ENCODE measurements around the gene OR2D2.
"Not testable (repeated sequence)": the region's sequence is repeated elsewhere in the genome, so short reads cannot be mapped to it uniquely, and the experiment has no call there.

OR2D2 gene

DNA sequence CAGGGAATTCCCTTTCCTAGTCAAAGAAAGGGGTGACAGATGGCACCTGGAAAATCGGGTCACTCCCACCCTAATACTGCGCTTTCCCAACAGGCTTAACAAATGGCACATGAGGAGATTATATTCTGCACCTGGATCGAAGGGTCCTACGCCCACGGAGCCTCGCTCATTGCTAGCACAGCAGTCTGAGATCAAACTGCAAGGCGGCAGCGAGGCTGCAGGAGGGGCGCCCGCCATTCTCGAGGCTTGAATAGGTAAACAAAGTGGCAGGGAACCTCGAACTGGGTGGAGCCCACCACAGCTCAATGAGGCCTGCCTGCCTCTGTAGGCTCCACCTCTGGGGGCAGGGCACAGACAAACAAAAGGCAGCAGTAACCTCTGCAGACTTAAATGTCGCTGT is 12.5 kb upstream of the OR2D2 start:
- H3K4me3 Mint-ChIP-seq; DNase-seq; H3K36me3 Mint-ChIP-seq; H3K4me1 Mint-ChIP-seq; ATAC-seq (replicated peaks); H3K9me3 Mint-ChIP-seq; H3K27ac Mint-ChIP-seq: not testable (repeated sequence)
- peaks cover 12 to 20% of the 10 kb centered on the region in 2 donors for H3K27me3 Mint-ChIP-seq

DNA sequence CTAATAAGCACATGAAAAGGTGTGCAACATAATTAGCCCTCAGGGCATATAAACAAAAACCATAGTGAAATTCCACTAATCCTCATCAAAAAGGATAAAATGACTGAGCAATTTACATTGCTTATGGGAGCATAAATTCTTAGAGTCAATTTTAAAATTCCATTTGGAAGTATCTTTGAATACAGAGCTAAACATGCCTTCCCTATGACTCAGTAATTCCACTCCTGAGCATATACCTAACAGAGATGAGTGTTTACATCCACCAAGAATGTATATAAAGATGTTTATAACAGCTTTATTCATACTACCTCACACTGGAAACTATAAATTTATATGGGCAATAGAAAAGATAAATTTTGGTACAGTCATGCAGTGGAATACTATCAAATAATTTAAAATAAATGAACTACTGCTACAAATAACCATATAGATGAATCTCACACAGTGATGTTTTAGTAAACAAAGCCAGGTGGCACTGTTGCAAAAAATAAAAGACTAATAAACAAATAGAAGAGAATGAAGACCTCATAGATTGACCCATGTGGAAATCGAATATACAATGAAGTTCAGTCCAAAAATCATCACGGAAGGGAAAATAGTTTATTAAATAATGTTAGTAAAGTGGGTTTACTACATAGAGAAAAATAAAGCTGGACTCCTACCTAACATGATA is 8.2 kb upstream of the OR2D2 start:
- H3K4me1 Mint-ChIP-seq = peaks cover 0 to under 1% of the 10 kb centered on the region in 2 donors
- no peak for DNase-seq

DNA sequence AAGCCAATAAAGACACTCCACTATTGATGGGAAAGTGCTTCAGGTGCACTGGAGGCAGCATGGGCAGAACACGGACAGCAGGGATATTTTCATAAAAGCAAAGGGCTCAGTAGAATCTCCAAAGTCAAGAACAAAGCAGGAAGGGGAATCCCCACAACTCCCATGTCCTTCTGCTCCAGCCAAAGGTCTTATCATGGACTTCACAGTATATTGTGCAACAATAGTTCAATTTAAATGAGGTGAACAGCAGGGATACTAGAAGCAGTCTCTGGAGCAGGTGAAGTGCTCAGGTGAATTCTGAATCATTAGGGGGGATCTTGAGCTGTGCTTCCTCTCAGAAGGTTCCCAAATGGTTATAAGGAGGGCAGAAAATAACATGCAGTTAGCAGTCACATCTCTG is 6.6 kb upstream of the OR2D2 start:
- DNase-seq = no peak
- H3K36me3 Mint-ChIP-seq = no peaks in the 10 kb centered on the region
- no peaks in the 10 kb centered on the region for H3K9me3 Mint-ChIP-seq
- peaks cover 0 to 12% of the 10 kb centered on the region in 2 donors for H3K4me1 Mint-ChIP-seq
- H3K4me3 Mint-ChIP-seq = no peak overlapping the region
- no peak for ATAC-seq (replicated peaks)
- H3K27me3 Mint-ChIP-seq = peaks cover 30 to 36% of the 10 kb centered on the region in 2 donors
- H3K27ac Mint-ChIP-seq = no peak overlapping the region

More for the DNA sequence above, 8.2 kb upstream of the OR2D2 start:
- peaks cover 29 to 36% of the 10 kb centered on the region in 2 donors for H3K27me3 Mint-ChIP-seq
- H3K4me3 Mint-ChIP-seq = no peak overlapping the region
- no peaks in the 10 kb centered on the region for H3K36me3 Mint-ChIP-seq
- no peak for ATAC-seq (replicated peaks)
- H3K9me3 Mint-ChIP-seq = no peaks in the 10 kb centered on the region
- no peak overlapping the region for H3K27ac Mint-ChIP-seq

DNA sequence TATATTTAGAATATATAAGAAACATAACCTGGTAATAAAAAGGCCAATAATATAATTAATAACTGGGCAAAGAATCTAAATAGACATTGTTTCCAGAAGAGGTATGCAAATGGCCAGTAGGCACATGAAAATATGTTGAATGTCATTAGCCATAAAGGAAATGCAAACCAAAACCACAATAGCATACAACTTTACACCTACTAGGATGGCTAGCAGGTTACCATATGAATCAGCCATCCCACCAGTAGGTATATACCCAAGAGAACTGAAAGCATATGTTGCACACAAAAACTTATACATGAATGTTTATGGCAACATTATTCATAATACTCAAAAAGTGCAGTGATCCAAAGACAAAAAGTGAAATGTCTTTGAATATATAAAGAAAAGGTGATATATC is 2.7 kb upstream of the OR2D2 start:
- peaks cover 0 to 12% of the 10 kb centered on the region in 2 donors for H3K4me1 Mint-ChIP-seq

DNA sequence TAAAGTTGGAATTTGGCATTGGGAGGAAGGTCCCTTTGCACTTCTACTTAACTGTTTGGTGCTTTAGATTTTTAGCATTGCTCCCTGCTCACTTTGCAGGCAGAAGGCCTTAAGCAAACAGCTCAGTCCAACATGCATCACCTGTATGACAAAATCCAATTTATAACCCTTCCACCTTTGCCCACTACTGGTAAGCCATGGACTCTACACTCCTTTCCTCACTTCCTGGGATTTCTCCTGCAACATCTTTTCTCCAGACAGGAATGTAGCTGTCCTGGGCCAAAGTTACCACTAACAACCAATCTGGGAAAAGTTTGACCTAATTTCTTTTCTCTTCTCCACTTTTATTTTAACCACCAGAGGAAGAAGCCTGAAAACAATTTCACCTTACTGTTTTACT is 1.8 kb upstream of the OR2D2 start:
- Mint-ChIP-seq H3K4me1 (peaks cover 0 to 12% of the 10 kb centered on the region in 2 donors), H3K4me3 (no peak overlapping the region), H3K36me3 (no peaks in the 10 kb centered on the region), H3K27ac (no peak overlapping the region), H3K9me3 (no peaks in the 10 kb centered on the region), H3K27me3 (peaks cover 21 to 38% of the 10 kb centered on the region in 2 donors)
- DNase-seq = no peak
- no peak for ATAC-seq (replicated peaks)

More for the DNA sequence above, 2.7 kb upstream of the OR2D2 start:
- no peaks in the 10 kb centered on the region for H3K9me3 Mint-ChIP-seq
- H3K4me3 Mint-ChIP-seq = no peak overlapping the region
- no peaks in the 10 kb centered on the region for H3K36me3 Mint-ChIP-seq
- H3K27me3 Mint-ChIP-seq = peaks cover 21 to 38% of the 10 kb centered on the region in 2 donors
- DNase-seq (no peak), ATAC-seq (replicated peaks) (peak; percentile 97 to 98)
- no peak overlapping the region for H3K27ac Mint-ChIP-seq

DNA sequence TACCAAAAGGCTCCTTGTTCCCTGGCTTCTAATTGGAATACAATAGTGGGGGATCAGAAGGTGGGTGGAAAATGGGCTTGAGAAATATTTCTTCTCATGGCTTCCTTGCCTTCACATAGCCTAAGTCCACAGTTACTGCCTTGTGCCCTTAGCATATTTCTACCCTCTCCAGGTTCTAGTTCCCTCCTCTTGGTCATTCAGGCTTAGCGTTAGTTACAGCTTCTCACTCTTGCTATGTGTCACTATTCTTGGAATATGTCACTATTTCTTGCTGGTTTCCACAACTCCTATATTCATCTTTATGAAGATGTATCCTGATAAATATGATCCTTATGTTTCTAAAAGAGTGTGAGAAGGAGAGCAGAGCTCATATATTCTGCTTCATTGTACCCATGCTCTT is 2.5 kb downstream of the OR2D2 start:
- DNase-seq = no peak
- H3K36me3 Mint-ChIP-seq = no peaks in the 10 kb centered on the region
- H3K9me3 Mint-ChIP-seq = peaks cover 0 to 2% of the 10 kb centered on the region in 2 donors
- H3K4me3 Mint-ChIP-seq = no peak overlapping the region
- peaks cover 0 to 5% of the 10 kb centered on the region in 2 donors for H3K4me1 Mint-ChIP-seq
- peaks cover 0 to 19% of the 10 kb centered on the region in 2 donors for H3K27me3 Mint-ChIP-seq
- ATAC-seq (replicated peaks) = peak in 1 of 2 donors; percentile 38
- H3K27ac Mint-ChIP-seq = no peak overlapping the region

DNA sequence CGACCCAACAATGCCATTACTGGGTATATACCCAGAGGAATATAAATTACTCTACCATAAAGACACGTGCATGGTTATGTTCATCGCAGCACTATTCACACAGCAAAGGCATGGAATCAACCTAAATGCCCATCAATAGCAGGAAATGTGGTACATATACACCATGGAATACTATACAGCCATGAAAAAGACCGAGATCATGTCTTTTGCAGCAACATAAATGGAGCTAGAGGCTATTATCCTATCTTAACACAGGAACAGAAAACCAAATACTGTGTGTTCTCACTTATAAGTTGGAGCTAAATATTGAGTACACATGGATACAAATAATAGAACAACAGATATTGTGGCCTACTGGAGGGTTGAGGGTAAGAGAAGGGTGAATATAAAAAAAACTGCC is 3.5 kb downstream of the OR2D2 start:
- Mint-ChIP-seq H3K9me3 (peaks cover 0 to 2% of the 10 kb centered on the region in 2 donors), H3K36me3 (no peaks in the 10 kb centered on the region), H3K27me3 (peaks cover 3 to 18% of the 10 kb centered on the region in 2 donors)

DNA sequence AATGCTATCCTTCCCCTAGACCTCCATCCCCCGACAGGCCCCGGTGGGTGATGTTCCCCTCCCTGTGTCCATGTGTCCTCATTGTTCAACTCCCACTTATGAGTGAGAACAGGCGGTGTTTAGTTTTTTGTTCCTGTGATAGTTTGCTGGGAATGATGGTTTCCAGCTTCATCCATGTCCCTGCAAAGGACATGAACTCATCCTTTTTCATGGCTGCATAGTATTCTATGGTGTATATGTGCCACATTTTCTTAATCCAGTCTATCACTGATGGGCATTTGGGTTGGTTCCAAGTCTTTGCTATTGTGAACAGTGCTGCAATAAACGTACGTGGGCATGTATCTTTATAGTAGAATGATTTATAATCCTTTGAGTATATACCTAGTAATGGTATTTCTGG is 4.6 kb downstream of the OR2D2 start:
- DNase-seq; H3K9me3 Mint-ChIP-seq; ATAC-seq (replicated peaks); H3K36me3 Mint-ChIP-seq; H3K4me3 Mint-ChIP-seq; H3K27ac Mint-ChIP-seq; H3K4me1 Mint-ChIP-seq: not testable (repeated sequence)
- H3K27me3 Mint-ChIP-seq = peaks cover 11 to 24% of the 10 kb centered on the region in 2 donors

More for the DNA sequence above, 3.5 kb downstream of the OR2D2 start:
- ATAC-seq (replicated peaks) (no peak), DNase-seq (no peak)
- H3K27ac Mint-ChIP-seq = no peak overlapping the region
- no peaks in the 10 kb centered on the region for H3K4me1 Mint-ChIP-seq
- no peak overlapping the region for H3K4me3 Mint-ChIP-seq

DNA sequence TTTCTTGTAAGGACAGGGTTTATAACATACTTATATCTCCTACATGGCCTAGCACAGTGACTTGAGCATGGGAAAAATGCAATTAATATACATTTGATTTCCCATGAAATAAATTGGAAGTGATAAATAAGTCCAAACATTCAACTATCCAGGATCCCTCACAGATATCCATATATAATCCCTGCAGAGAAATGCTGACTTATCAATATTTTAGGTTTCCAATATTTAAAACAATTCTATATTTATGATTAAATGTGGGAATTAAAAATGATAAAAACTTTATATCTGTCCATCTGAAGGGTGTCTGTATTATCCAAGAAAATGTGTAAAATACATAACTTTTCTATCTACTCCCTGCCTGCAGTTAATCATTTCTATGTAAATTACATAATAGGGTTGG is 9.5 kb downstream of the OR2D2 start:
- H3K27me3 Mint-ChIP-seq = peaks cover 11 to 15% of the 10 kb centered on the region in 2 donors
- DNase-seq = no peak
- H3K36me3 Mint-ChIP-seq = no peaks in the 10 kb centered on the region
- H3K27ac Mint-ChIP-seq = no peak overlapping the region
- ATAC-seq (replicated peaks) = no peak
- H3K4me3 Mint-ChIP-seq = no peak overlapping the region
- H3K9me3 Mint-ChIP-seq = peaks cover 0 to 2% of the 10 kb centered on the region in 2 donors
- H3K4me1 Mint-ChIP-seq = no peaks in the 10 kb centered on the region

DNA sequence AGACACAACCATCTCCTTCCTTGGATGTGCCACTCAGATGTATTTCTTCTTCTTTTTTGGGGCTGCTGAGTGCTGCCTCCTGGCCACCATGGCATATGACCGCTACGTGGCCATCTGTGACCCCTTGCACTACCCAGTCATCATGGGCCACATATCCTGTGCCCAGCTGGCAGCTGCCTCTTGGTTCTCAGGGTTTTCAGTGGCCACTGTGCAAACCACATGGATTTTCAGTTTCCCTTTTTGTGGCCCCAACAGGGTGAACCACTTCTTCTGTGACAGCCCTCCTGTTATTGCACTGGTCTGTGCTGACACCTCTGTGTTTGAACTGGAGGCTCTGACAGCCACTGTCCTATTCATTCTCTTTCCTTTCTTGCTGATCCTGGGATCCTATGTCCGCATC is 15.4 kb downstream of the OR2D2 start:
- peaks cover 0 to 15% of the 10 kb centered on the region in 2 donors for H3K27me3 Mint-ChIP-seq
- H3K4me3 Mint-ChIP-seq = no peak overlapping the region
- H3K9me3 Mint-ChIP-seq = no peaks in the 10 kb centered on the region
- H3K4me1 Mint-ChIP-seq = no peaks in the 10 kb centered on the region
- no peak for DNase-seq
- no peaks in the 10 kb centered on the region for H3K36me3 Mint-ChIP-seq
- ATAC-seq (replicated peaks) = no peak
- H3K27ac Mint-ChIP-seq = no peak overlapping the region

DNA sequence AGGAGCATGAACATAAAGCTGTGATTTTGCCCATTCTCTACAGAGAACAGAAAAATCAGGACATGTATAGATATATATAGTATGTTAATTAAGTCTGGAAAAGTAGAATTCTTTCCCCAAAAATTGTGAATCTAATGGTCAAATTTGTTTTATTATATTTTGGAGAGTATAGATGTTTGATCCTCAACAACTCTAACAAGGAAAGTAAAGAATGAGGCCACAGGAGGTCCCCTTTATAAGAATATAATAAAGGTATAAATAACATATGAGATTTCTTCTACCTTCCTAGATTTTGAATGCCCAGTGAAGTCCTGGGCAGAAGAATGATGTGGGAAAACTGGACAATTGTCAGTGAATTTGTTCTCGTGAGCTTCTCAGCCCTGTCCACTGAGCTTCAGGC is 16.0 kb downstream of the OR2D2 start, which contains the start of gene OR10A4:
Gene OR10A4, plus strand, starts transcription at position 301 of the 400 bp plus-strand sequence. Its CDS starts 23 bp downstream, at position 324.
- H3K4me1 Mint-ChIP-seq = no peaks in the 10 kb centered on the region
- no peaks in the 10 kb centered on the region for H3K9me3 Mint-ChIP-seq
- H3K36me3 Mint-ChIP-seq = no peaks in the 10 kb centered on the region
- no peak within 1 kb of the TSS for H3K27ac Mint-ChIP-seq
- H3K27me3 Mint-ChIP-seq = peaks cover 0 to 17% of the 10 kb centered on the region in 2 donors
- ATAC-seq (replicated peaks) (no peak), DNase-seq (no peak)
- H3K4me3 Mint-ChIP-seq = no peak within 1 kb of the TSS

DNA sequence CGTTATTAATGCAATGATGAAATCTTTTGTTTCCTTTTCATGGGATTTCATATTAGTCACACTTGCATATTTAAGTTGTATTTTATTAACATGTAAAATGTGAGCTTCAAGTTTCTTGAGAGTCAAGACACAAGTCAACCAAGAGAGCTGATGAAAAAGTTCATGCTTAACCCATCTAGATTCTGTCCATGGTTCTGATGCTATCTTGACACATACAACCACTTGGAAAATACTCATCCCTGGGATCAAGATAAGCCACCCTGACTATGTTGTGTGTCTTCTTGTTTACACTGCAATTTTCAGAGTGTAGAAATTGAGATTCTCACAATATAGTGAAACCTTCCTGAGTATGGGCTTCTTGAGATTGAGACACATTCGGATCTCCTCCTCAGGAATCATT is 16.5 kb downstream of the OR2D2 start:
- no peaks in the 10 kb centered on the region for H3K9me3 Mint-ChIP-seq
- H3K36me3 Mint-ChIP-seq = no peaks in the 10 kb centered on the region
- no peak overlapping the region for H3K27ac Mint-ChIP-seq
- no peak for DNase-seq
- no peak for ATAC-seq (replicated peaks)
- H3K27me3 Mint-ChIP-seq = peaks cover 0 to 20% of the 10 kb centered on the region in 2 donors
- no peaks in the 10 kb centered on the region for H3K4me1 Mint-ChIP-seq
- H3K4me3 Mint-ChIP-seq = no peak overlapping the region

DNA sequence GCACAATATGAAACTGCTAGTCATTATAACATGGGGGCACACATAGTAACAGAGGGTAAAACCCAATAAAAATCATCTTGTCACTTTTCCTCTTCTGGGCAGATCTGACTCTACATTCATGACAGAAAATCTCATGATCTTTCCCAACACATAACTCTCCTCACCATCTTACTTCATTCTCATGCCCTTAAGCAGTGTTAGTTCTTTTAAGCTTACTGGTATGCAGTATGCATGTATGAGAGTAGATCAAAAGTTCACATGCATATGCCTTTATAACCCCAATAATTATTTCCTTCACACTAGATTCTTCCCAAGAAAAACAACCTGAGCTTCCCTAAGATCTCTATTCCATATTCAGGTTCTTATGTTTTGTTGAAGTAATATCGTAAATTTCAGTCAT is 21.0 kb downstream of the OR2D2 start:
- Mint-ChIP-seq H3K4me3 (no peak overlapping the region), H3K27ac (no peak overlapping the region), H3K36me3 (no peaks in the 10 kb centered on the region), H3K27me3 (peaks cover 0 to 28% of the 10 kb centered on the region in 2 donors), H3K4me1 (no peaks in the 10 kb centered on the region), H3K9me3 (no peaks in the 10 kb centered on the region)
- no peak for ATAC-seq (replicated peaks)
- no peak for DNase-seq

DNA sequence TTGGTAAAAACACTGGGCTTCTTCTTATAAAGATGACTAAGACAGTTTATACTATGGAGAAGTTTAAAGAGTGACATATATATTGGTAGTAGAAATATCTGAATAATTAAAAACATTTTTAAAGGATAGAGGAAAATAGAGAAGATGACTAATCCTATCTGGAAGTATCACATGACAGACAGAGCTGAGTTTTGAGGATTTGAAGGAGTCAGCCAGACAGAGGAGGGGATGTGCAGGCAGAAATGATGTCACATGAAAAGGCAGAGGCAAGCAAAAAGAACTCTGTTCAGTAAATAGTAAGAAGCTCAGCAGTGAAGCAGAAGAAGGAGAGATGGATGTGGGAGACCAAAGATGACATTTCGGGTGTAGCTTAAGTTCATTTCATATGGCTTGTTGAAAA is 27.9 kb downstream of the OR2D2 start:
- Mint-ChIP-seq H3K4me3 (no peak overlapping the region), H3K27me3 (peaks cover 5 to 11% of the 10 kb centered on the region in 2 donors)

DNA sequence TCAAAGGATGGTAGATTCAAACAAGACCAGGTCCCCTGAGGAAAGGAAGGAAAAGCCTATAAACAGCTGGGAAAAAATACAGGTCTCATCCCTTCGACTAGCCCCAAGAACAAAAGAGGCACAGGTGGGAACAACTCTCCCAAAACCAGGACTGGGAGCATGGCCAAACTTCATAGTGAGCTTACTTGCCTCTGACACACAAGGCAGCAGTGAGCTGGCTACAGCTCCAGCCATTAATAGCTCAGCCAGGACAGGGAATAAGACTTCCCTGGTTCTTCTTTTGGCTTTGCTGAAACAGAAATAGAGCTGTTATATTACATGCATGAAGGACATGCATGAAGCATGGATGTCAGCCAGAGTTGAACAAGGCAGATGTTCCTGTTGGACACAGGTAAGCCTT is 29.3 kb downstream of the OR2D2 start, which contains the start of gene OR10A2:
Gene OR10A2, plus strand, starts transcription at position 97 of the 400 bp plus-strand sequence. CDS start 6,698 bp downstream, outside the sequence.
- H3K36me3 Mint-ChIP-seq = peaks cover 0 to 4% of the 10 kb centered on the region in 2 donors
- H3K27me3 Mint-ChIP-seq = peaks cover 7 to 12% of the 10 kb centered on the region in 2 donors
- H3K4me3 Mint-ChIP-seq = no peak within 1 kb of the TSS
- H3K27ac Mint-ChIP-seq = no peak within 1 kb of the TSS
- ATAC-seq (replicated peaks) = no peak
- peaks cover 0 to 6% of the 10 kb centered on the region in 2 donors for H3K9me3 Mint-ChIP-seq
- no peaks in the 10 kb centered on the region for H3K4me1 Mint-ChIP-seq
- no peak for DNase-seq

More for the DNA sequence above, 27.9 kb downstream of the OR2D2 start:
- ATAC-seq (replicated peaks) (no peak), DNase-seq (no peak)
- peaks cover 0 to 3% of the 10 kb centered on the region in 2 donors for H3K36me3 Mint-ChIP-seq
- no peaks in the 10 kb centered on the region for H3K4me1 Mint-ChIP-seq
- H3K27ac Mint-ChIP-seq = no peak overlapping the region
- peaks cover 0 to 6% of the 10 kb centered on the region in 2 donors for H3K9me3 Mint-ChIP-seq

All from stimulated activated naive B cell treated with anti-CD40 and anti-IgM and Interleukin-4, amounts not matched to agents 10 μg/mL and 1 μg/mL and 100 μg/mL, for 72 hours (primary cell).